Measurements from ENCODE around the gene INA.
"Not testable (repeated sequence)": the region's sequence is repeated elsewhere in the genome, so short reads cannot be mapped to it uniquely, and the experiment has no call there.

Gene INA

GRCh38 chr10:103276896-103277712 is at the start of gene INA:
TSS of gene INA (plus strand) at chr10:103277138. CDS start at chr10:103277212, 74 bp downstream.
- peak; percentile 22 for DNase-seq

DNA sequence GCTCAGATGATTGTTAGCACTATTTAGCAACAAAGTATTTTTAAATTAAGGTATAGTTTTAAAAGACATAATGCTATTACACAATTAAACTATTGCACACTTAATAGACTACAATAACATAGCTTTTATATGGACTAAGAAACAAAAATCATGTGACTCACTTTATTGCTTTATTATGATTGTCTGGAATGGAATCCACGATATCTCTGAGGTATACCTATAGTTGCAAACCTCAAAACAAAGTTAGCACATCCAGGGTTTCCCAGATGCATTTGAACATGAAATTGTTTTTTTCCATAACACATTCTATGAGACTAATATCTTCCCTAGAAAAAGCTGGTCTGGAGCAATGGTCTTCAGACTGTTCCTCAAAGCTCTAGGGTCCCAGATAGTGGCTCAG is 49.5 kb upstream of the INA start:
- DNase-seq = no peak

DNA sequence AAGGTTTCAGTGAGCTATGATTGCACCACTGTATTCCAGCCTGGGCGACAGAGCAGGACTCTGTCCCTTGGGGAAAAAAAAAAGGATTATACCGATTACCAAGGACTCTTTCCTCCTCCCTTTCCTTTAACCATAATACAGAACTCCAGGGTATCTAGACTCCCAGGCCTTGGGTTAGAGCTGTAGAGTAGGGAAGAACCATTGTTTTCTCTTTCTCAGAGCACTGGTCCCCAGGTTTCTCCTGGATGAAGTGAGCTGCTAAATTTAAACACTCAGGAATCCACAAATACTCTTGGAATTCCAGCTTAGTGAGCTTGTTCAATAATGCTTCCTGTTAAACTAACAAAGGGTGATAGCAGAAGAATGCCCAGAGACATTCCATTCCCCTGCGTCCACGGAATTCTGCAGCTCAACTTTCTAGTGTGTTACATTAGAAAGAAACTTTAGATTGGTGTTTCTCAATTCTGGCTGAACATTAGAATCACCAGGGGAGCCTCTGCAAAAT is 45.8 kb upstream of the INA start:
- no peak for DNase-seq

GRCh38 chr10:103232131-103232673 is 44.7 kb upstream of the INA start:
- no peak for DNase-seq

- no peak for DNase-seq
Measured at GRCh38 chr10:103232772-103233488, 44.0 kb upstream of the INA start.

- DNase-seq = no peak
Measured at GRCh38 chr10:103235775-103236174, 41.2 kb upstream of the INA start.

DNA sequence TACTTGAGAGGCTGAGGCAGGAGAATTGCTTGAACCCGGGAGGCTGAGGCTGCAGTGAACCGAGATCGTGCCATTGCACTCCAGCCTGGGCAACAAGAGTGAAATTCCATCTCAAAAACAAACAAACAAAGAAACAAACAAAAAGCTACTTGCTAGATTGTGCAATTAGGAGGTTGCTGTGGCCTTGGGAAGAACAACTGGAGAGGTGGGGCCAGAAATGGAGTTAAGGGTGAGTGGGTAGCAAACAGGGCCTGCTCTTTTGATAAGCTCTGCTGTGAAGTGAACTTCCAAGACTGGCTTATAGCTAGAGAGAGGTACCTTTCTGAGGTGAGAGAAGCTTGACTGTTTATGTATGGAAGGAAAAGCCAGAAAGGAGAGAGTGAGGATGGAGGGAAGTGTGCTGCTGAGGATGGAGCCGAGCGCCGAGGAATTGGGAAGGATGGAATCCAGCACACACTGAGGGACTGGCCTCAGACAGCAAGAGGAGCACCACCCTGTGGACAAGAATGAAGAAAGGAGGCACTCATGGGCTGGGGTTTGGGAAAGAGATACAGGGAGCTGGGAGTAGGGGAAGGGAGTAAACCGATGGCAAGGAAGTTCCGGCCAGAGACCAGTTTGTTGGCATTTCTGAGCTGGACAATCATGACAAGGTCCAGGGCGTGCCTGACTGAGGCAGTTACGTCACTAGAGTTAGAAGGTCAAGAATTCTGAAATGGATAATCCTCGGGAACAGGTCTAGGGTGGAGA is 38.3 kb upstream of the INA start:
- peak; percentile 20 for DNase-seq

- DNase-seq = no peak
Measured at GRCh38 chr10:103241262-103242011, 35.5 kb upstream of the INA start.

DNA sequence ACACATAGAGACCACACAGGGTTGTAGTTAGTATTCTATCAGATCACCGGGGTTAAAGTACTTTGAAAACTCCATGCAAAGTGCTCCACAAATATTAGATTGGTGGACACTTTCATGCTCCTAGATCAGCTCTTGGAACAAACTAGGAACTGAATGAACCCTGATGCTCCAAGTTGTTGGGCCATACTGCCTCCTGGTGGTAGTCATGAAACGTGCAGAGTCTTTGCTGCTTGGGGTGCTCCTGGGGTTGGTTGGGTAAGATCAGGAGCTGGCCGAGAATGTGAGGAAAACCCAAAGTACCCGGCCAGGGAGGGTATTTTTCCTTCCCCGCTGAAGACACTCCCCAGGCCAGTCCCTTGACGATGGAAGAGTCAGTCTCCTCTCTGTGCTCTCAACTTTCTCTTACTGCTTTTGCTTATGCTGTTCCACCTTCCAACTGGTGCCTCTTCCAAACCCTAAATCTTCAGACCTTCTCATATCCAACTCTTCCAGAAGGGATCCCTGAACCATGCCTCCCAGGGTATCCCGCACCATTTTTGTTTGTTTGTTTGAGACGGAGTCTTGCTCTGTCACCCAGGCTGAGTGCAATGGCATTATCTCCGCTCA is 32.2 kb upstream of the INA start:
- peak; percentile 74 for DNase-seq

GRCh38 chr10:103245587-103245986 is 31.4 kb upstream of the INA start, which contains the start of gene RPEL1:
TSS of gene RPEL1 (plus strand) at chr10:103245887. CDS start at chr10:103245997, 110 bp downstream.
- not testable (repeated sequence) for DNase-seq

DNA sequence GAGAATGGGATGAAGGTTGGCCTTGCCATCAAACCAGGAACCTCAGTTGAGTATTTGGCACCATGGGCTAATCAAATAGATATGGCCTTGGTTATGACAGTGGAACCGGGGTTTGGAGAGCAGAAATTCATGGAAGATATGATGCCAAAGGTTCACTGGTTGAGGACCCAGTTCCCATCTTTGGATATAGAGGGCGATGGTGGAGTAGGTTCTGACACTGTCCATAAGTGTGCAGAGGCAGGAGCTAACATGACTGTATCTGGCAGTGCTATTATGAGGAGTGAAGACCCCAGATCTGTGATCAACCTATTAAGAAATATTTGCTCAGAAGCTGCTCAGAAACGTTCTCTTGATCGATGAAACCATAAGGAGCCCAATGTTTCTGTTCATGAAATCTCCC is 30.6 kb upstream of the INA start:
- DNase-seq = no peak

- DNase-seq = no peak
Measured at GRCh38 chr10:103254113-103254512, 22.8 kb upstream of the INA start.

DNA sequence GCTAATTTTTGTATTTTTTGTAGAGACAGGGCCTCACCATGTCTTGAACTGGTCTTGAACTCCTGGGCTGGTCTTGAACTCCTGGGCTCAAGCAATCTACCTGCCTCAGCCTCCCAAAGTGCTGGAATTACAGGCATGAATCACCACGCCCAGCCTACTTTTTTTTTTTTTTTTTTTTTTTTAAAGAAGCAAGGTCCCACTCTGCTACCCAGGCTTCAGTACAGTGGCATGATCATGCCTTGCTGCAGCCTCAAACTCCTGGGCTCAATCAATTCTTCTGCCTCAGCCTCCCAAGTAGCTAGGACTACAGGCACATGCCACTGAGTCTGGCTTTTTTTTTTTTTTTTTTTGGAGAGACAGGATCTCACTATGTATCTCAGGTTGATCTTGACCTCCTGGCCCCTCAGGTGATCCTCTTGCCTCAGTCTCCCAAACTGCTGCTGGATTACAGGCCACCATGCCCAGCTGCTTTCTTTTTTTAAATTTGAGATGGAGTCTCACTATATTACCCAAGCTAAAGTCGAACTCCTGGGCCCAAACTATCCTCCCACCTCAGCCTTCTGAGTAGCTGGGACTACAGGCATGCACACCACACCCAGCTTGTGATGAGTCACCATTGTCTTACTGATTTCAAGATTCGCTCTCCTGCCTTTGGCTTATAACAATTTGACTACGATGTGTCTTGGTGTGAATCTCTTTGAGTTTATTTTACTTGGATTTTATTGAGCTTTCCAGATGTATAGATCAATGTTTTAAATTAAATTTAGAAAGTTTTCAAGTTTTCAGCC is 22.2 kb upstream of the INA start:
- DNase-seq = no peak

DNA sequence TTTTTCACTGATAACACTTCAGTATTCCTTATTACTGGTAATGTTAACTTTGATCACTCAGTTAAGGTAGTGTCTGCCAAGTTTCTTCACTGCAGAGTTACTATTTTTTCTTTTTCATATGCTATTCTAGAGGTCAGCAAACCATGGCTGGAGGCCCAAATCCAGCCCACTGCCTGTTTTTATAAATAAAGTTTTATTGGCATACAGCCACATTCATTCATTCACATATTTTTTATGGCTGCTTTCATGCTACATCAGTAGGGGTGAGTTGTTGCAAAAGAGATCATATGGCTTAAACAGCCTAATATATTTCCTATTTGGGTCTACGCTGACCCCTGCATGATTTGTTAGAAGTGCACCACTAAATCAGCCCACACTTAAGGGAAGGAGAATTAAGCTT is 20.3 kb upstream of the INA start:
- DNase-seq = no peak

- DNase-seq = no peak
Measured at GRCh38 chr10:103257812-103258211, 19.1 kb upstream of the INA start.

GRCh38 chr10:103258928-103259327 is 18.0 kb upstream of the INA start:
- DNase-seq = not testable (repeated sequence)

DNA sequence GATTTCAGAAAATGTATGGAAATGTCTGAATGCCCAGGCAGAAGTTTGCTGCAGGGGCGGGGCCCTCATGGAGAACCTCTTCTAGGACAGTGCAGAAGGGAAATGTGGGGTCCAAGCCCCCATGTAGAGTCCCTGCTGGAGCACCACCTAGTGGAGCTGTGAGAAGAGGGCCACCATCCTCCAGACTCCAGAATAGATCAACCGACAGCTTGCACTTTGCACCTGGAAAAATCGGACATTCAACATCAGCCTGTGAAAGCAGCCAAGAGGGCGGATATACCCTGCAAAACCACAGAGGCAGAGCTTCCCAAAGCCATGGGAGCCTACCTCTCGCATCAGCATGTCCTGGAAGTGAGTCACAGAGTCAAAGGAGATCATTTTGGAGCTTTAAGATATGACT is 16.9 kb upstream of the INA start:
- no peak for DNase-seq

DNA sequence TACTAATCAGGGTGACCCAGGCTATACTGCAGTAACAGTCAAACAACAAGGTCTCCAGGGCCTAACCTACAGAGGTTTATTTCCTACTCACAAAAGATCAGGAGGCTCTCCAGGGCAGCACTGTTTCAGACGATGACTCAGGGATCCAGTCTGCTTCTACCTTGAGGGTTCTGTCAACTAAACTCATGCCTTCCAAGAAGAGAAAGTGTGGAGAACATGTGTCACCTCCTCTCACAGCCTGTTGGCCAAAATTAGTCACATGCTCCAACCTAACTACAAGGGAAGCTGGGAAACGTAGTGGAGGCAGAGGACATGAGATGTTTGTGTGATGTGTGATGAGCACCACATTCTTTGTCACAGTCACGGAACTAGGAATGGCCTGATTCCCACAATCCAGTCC is 14.7 kb upstream of the INA start:
- no peak for DNase-seq

GRCh38 chr10:103265717-103266329 is 11.1 kb upstream of the INA start:
- DNase-seq = peak; percentile 78

DNA sequence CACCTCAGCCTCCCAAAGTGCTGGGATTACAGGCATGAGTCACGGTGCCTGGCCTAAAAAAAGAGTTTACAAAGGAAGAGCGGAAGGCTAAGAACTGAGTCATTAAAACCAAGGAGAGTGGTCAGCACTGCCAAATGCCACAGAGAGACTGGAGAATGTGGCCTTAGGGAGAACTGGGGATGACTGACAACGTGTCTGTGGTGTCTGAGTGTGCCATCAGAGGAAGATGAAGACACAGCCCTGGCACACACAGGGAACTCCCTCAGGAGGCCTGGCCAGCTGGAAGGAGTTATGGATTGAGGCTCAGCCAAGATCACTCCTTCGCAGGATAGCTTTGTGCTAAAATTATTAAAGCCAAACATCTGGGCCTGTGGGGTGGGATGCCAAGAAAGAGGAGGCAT is 3.9 kb upstream of the INA start:
- DNase-seq = peak; percentile 49
